HG03095 (cell line): Measurements from ENCODE around the gene HOXC10.

Experiments
- ATAC-seq: cut with Tn5 transposase; IDR thresholded peaks from one replicate; pipeline ENCODE4 v1.9.1; 2021; ENCODE audit warnings: moderate library complexity; ENCODE audit not compliant: unreplicated experiment

Gene HOXC10

GRCh38 chr12:54038284-54038870, 53.4 kb downstream of the HOXC10 start:
- no peak for ATAC-seq

- no peak for ATAC-seq
Measured at GRCh38 chr12:54038871-54039414, 54.0 kb downstream of the HOXC10 start.

- no peak for ATAC-seq
Measured at GRCh38 chr12:54039417-54040147, 54.6 kb downstream of the HOXC10 start.
